H1 (cell line): ENCODE data around the gene BNC2. TPM values are rescaled to one million over a fixed set of nuclear protein-coding genes. Genes with fewer than 3 reads are reported as not detected.

Experiments used
- CTCF ChIA-PET: fragments of 300-600 bp; sonication (Branson Sonifier 250); formaldehyde crosslinking; loops from one replicate; lab custom pipeline; 2021; ENCODE audit not compliant: partially characterized antibody; lab: Charles Lee
- POLR2A ChIA-PET: fragments of 300-600 bp; sonication (Branson Sonifier 250); formaldehyde crosslinking; loops from one replicate; lab custom pipeline; 2021; ENCODE audit warnings: inconsistent platforms; ENCODE audit not compliant: partially characterized antibody; lab: Charles Lee
- DNase-seq, 2 experiments: peaks; one replicate each; pipeline versions ENCODE4 v3.0.0 to v3.0.0-alpha.2; 2010 to 2022; ENCODE audit warnings: low spot score in 2 of 2, low read depth in 1 of 2, mixed read lengths in 1 of 2
- FAIRE-seq: peaks from 2 replicates; lab custom pipeline; 2011; peaks lifted over from hg19 to GRCh38; lab: Jason Lieb, UNC
- H2AFZ ChIP-seq: 2 replicates; pipeline ENCODE4 v1.8.1; 2012; ENCODE audit warnings: low read length, inconsistent platforms
- H2AK5ac ChIP-seq: 2 replicates; pipeline ENCODE4 v1.6.1; 2013; ENCODE audit warnings: low read depth, low read length
- H2BK120ac ChIP-seq: replicated peaks from 2 replicates; pipeline ENCODE3; 2013; ENCODE audit warnings: low read depth, low read length, inconsistent platforms
- H2BK12ac ChIP-seq: 2 replicates; pipeline ENCODE4 v1.6.1; 2013; ENCODE audit warnings: low read depth, low read length
- H2BK15ac ChIP-seq: 2 replicates; pipeline ENCODE4 v1.6.1; 2013; ENCODE audit warnings: low read length
- H2BK20ac ChIP-seq: 2 replicates; pipeline ENCODE4 v1.6.1; 2013; ENCODE audit warnings: low read length
- H2BK5ac ChIP-seq: 2 replicates; pipeline ENCODE4 v1.6.1; 2013; ENCODE audit warnings: low read depth, low read length
- H3K14ac ChIP-seq: 2 replicates; pipeline ENCODE4 v1.6.1; 2013; ENCODE audit warnings: inconsistent platforms; ENCODE audit not compliant: insufficient read length
- H3K18ac ChIP-seq: 2 replicates; pipeline ENCODE4 v1.6.1; 2013; ENCODE audit warnings: low read length; ENCODE audit errors: extremely low read depth
- H3K23ac ChIP-seq: 2 replicates; pipeline ENCODE4 v1.6.1; 2013; ENCODE audit warnings: inconsistent platforms; ENCODE audit not compliant: insufficient read length
- H3K23me2 ChIP-seq: 2 replicates; pipeline ENCODE4 v1.6.1; 2013; ENCODE audit warnings: low read depth, low read length
- H3K27ac ChIP-seq: 2 replicates; pipeline ENCODE4 v1.6.1; 2011; ENCODE audit warnings: low read depth, low read length, inconsistent platforms
- H3K27me3 ChIP-seq, 4 experiments: replicated peaks in 1 of 4; 1 replicate in 1 of 4; 2 replicates in 3 of 4; pipeline versions ENCODE4 v1.6.1 to v1.8.1; 2011 to 2013; ENCODE audit warnings: low read length in 3 of 4, mild to moderate bottlenecking in 3 of 4, inconsistent platforms in 2 of 4, mixed read lengths in 2 of 4, moderate library complexity in 1 of 4; ENCODE audit not compliant: control insufficient read depth in 3 of 4, insufficient read depth in 3 of 4; ENCODE audit errors: extremely low read depth in 1 of 4
- H3K36me3 ChIP-seq, 4 experiments: 2 replicates each; pipeline versions ENCODE4 v1.6.1 to v1.8.1; 2011 to 2013; ENCODE audit warnings: mild to moderate bottlenecking in 4 of 4, low read length in 3 of 4, moderate library complexity in 2 of 4, control low read depth in 1 of 4, inconsistent platforms in 1 of 4; ENCODE audit not compliant: insufficient read depth in 4 of 4, control insufficient read depth in 2 of 4
- H3K4ac ChIP-seq: replicated peaks from 2 replicates; pipeline ENCODE3; 2013; ENCODE audit warnings: low read length, low read depth, mixed read lengths, inconsistent platforms; ENCODE audit not compliant: insufficient read length
- H3K4me1 ChIP-seq, 4 experiments: replicated peaks in 1 of 4; 1 replicate in 1 of 4; 2 replicates in 3 of 4; pipeline versions ENCODE4 v1.6.1 to v1.8.1; 2011 to 2013; ENCODE audit warnings: low read length in 3 of 4, inconsistent platforms in 2 of 4, mixed read lengths in 1 of 4; ENCODE audit not compliant: insufficient read depth in 4 of 4, control insufficient read depth in 3 of 4
- H3K4me2 ChIP-seq, 2 experiments: 2 replicates each; pipeline versions ENCODE4 v1.6.1 to v1.8.1; 2011 to 2013; ENCODE audit warnings: low read depth in 2 of 2, low read length in 2 of 2, control low read depth in 1 of 2, inconsistent platforms in 1 of 2, mild to moderate bottlenecking in 1 of 2; ENCODE audit not compliant: insufficient read depth in 1 of 2
- H3K4me3 ChIP-seq, 4 experiments: fragments of 200-600, 300-600 bp in 1 of 4; sonication (generic), shearing (Covaris generic), sonication (Bioruptor Twin) in 1 of 4; 2 replicates each; pipeline versions ENCODE4 v1.5.1 to v1.8.1; 2011 to 2016; ENCODE audit warnings: low read length in 4 of 4, low read depth in 3 of 4, control low read depth in 2 of 4, inconsistent platforms in 2 of 4, mild to moderate bottlenecking in 2 of 4, mixed read lengths in 1 of 4, moderate library complexity in 1 of 4; ENCODE audit not compliant: insufficient read depth in 2 of 4; ENCODE audit errors: extremely low read depth in 1 of 4
- H3K56ac ChIP-seq: replicated peaks from 2 replicates; pipeline ENCODE3; 2013; ENCODE audit warnings: low read depth, mild to moderate bottlenecking, mixed read lengths, low read length, inconsistent platforms; ENCODE audit not compliant: insufficient read length
- H3K79me1 ChIP-seq: 2 replicates; pipeline ENCODE4 v1.6.1; 2013; ENCODE audit warnings: low read depth, low read length, control low read depth
- H3K79me2 ChIP-seq, 2 experiments: 2 replicates each; pipeline versions ENCODE4 v1.6.1 to v1.8.1; 2012 to 2013; ENCODE audit warnings: low read length in 2 of 2, mild to moderate bottlenecking in 2 of 2, inconsistent platforms in 1 of 2; ENCODE audit not compliant: insufficient read depth in 2 of 2, control insufficient read depth in 1 of 2
- H3K9ac ChIP-seq, 4 experiments: replicated peaks in 1 of 4; 1 replicate in 1 of 4; 2 replicates in 3 of 4; pipeline versions ENCODE4 v1.6.1 to v1.8.1; 2011 to 2013; ENCODE audit warnings: low read depth in 3 of 4, low read length in 3 of 4, control low read depth in 2 of 4, mild to moderate bottlenecking in 2 of 4, moderate library complexity in 2 of 4, inconsistent platforms in 1 of 4; ENCODE audit errors: extremely low read depth in 1 of 4
- H3K9me3 ChIP-seq, 2 experiments: 2 replicates each; pipeline versions ENCODE4 v1.6.1 to v1.8.1; 2012 to 2013; ENCODE audit warnings: mild to moderate bottlenecking in 2 of 2, moderate library complexity in 2 of 2, control low read depth in 1 of 2, inconsistent platforms in 1 of 2, low read depth in 1 of 2, low read length in 1 of 2, mixed read lengths in 1 of 2; ENCODE audit not compliant: insufficient read depth in 2 of 2
- H4K20me1 ChIP-seq, 2 experiments: replicated peaks in 1 of 2; 2 replicates each; pipeline versions ENCODE3 to v1.8.1; 2011 to 2013; ENCODE audit warnings: inconsistent platforms in 2 of 2, low read length in 2 of 2, mild to moderate bottlenecking in 1 of 2; ENCODE audit not compliant: insufficient read depth in 2 of 2, control insufficient read depth in 1 of 2
- H4K5ac ChIP-seq: 2 replicates; pipeline ENCODE4 v1.6.1; 2013; ENCODE audit warnings: low read length, low read depth, mixed read lengths, inconsistent platforms; ENCODE audit not compliant: insufficient read length
- H4K8ac ChIP-seq: 2 replicates; pipeline ENCODE4 v1.8.0; 2013; ENCODE audit warnings: mild to moderate bottlenecking, moderate library complexity, low read length, inconsistent platforms; ENCODE audit not compliant: insufficient read depth; ENCODE audit errors: extremely low read depth
- H4K91ac ChIP-seq: replicated peaks from 2 replicates; pipeline ENCODE3; 2013; ENCODE audit warnings: low read length, mixed read lengths, inconsistent platforms; ENCODE audit not compliant: insufficient read length
- CBX5 ChIP-seq: fragments of 300-800, 300-1000 bp; sonication (generic); IDR thresholded peaks from 2 replicates; pipeline ENCODE4 v1.7.1; 2016; ENCODE audit warnings: antibody characterized with exemption, low read length, low read depth
- CEBPB ChIP-seq: IDR thresholded peaks from 2 replicates; pipeline ENCODE4 v1.6.1; 2012; ENCODE audit warnings: low read depth, low read length
- EZH2 ChIP-seq: fragments of 200-600 bp; sonication (generic); IDR thresholded peaks from 2 replicates; pipeline ENCODE4 v1.7.1; 2012; ENCODE audit warnings: low read depth, mild to moderate bottlenecking, moderate library complexity, low read length, inconsistent platforms; ENCODE audit not compliant: severe bottlenecking
- GABPA ChIP-seq: IDR thresholded peaks from 2 replicates; pipeline ENCODE4 v1.6.1; 2011; ENCODE audit warnings: mild to moderate bottlenecking, low read length, moderate library complexity, borderline replicate concordance; ENCODE audit not compliant: insufficient read depth
- JUND ChIP-seq: IDR thresholded peaks from 2 replicates; pipeline ENCODE4 v1.6.1; 2011; ENCODE audit warnings: mild to moderate bottlenecking, improper control_type of control experiment, low read length
- KDM4A ChIP-seq: IDR thresholded peaks from one replicate; pipeline ENCODE4 v1.7.1; 2012; ENCODE audit warnings: low read depth, mild to moderate bottlenecking, moderate library complexity, low read length, inconsistent platforms; ENCODE audit not compliant: severe bottlenecking
- POLR2AphosphoS5 ChIP-seq: IDR thresholded peaks from 2 replicates; pipeline ENCODE4 v1.6.1; 2011; ENCODE audit warnings: low read depth, low read length
- TAF1 ChIP-seq: IDR thresholded peaks from 2 replicates; pipeline ENCODE4 v1.6.1; 2011; ENCODE audit warnings: mild to moderate bottlenecking, low read depth, low read length
- TEAD4 ChIP-seq: IDR thresholded peaks from 2 replicates; pipeline ENCODE4 v1.6.1; 2012; ENCODE audit warnings: low read depth, low read length, inconsistent platforms, mixed read lengths
- WGBS, 2 experiments: shearing (Covaris generic) in 1 of 2; methylation state at CpG; one replicate each; pipeline versions ENCODE4 v1.1.6 to v1.1.7; 2013 to 2015; ENCODE audit warnings: low lambda C conversion rate in 2 of 2, mixed read lengths in 2 of 2, inconsistent platforms in 1 of 2, low coverage in 1 of 2, missing lambda C conversion rate in 1 of 2; ENCODE audit not compliant: insufficient replicate concordance in 2 of 2, insufficient coverage in 1 of 2, insufficient read length in 1 of 2; ENCODE audit errors: extremely low coverage in 1 of 2, missing lambda C conversion rate in 1 of 2; 5-methylcytosine and 5-hydroxymethylcytosine counted together
- polyA plus RNA-seq, 7 experiments: library from polyadenylated mRNA; depleted of rRNA in 3 of 7; stranded (reverse) in 5 of 7; unstranded in 2 of 7; fragments of >200 nt in 5 of 7; fragments of 200-250 nt in 2 of 7; gene quantifications; 1 replicate in 5 of 7; 2 replicates in 1 of 7; 4 replicates in 1 of 7; pipeline versions ENCODE4 v1.2.1 to v1.2.3, GENCODE V29; 2011 to 2013; ENCODE audit warnings: missing spikeins in 2 of 7, mixed read lengths in 2 of 7
- total RNA-seq: library from RNA; stranded (reverse); fragmentation: NEBNext Ultra II Directional; extraction: Animal tissue kit (Norgen Biotek cat#: 25700); gene quantifications from 2 replicates; pipeline ENCODE4 v1.2.1, GENCODE V29; 2021
- TF ChIP-seq, protein P1 (sequence below), 3 experiments: IDR thresholded peaks; 1 replicate in 2 of 3; 2 replicates in 1 of 3; pipeline versions ENCODE4 v1.5.1 to v1.6.1; 2011; ENCODE audit warnings: low read length in 3 of 3, mild to moderate bottlenecking in 3 of 3, inconsistent platforms in 2 of 3, low read depth in 1 of 3, moderate library complexity in 1 of 3; ENCODE audit not compliant: insufficient read depth in 1 of 3; ENCODE audit errors: control extremely low read depth in 1 of 3
- TF ChIP-seq, protein P2 (sequence below): IDR thresholded peaks from 2 replicates; pipeline ENCODE4 v1.6.1; 2012; ENCODE audit warnings: inconsistent platforms

Gene BNC2
- total and polyA plus RNA-seq, 2 of the 8 experiments (the other 6 are each of a cell fraction or from before 2014, with no cell fraction given), result 16.0 to 26.8 TPM

DNA sequence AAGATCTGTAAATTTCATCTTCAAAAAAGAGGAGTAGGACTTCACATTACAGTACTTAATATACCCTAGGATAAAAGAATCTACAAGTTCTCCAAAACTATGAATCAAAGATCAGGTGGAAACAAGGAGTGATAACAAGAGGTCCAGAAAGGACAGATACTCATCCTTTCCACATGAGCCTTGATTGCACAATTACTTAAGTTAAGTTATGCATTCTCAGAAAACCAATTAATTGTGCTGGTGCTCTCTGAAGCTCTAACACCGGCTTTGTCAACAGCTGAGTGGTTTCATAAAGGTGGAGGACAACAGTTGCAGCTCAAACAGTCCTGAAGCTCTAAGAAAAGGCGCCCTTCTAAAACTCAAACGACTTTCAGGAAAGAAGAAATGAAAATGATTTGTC lies 251.9 kb downstream of the BNC2 start:
- peaks cover 3 to 8% of the 10 kb centered on the region in 2 experiments; a peak in 1 of 4 replicates for H3K79me2 ChIP-seq
- H3K9me3 ChIP-seq, result no peaks in the 10 kb centered on the region
- no peak overlapping the region for H4K8ac ChIP-seq
- H2BK5ac ChIP-seq, result no peak overlapping the region
- CTCF ChIA-PET, result interaction anchor here (0.8 to 1.7 kb wide), 3 partner anchors 10 to 475 kb away, joined by 3 to 6 read pairs (median 4); no protein-coding TSS in a partner anchor
- no peak overlapping the region for H2AFZ ChIP-seq
- no peak overlapping the region for H3K14ac ChIP-seq
- H3K4me1 ChIP-seq, result peaks cover 0 to 9% (median 8%) of the 10 kb centered on the region in 4 experiments; a peak in 4 of 7 replicates
- WGBS, 2 experiments, result 85% methylated on average over 3 of the region's 3 CpGs; no CpG with 5 or more reads in 1 of the 2 experiments
- no peaks in the 10 kb centered on the region for H3K27me3 ChIP-seq
- no peak overlapping the region for H3K9ac ChIP-seq
- no peak overlapping the region for H2BK15ac ChIP-seq
- no peak overlapping the region for H3K4ac ChIP-seq
- no peak for DNase-seq
- no peak overlapping the region for H4K5ac ChIP-seq
- no peak overlapping the region for H4K91ac ChIP-seq
- no peaks in the 10 kb centered on the region for H4K20me1 ChIP-seq
- no peak overlapping the region for H2BK12ac ChIP-seq
- H3K18ac ChIP-seq, result no peak overlapping the region
- no peaks in the 10 kb centered on the region for H3K23me2 ChIP-seq
- H3K4me3 ChIP-seq, result no peak overlapping the region
- no peak overlapping the region for H2AK5ac ChIP-seq
- no peak overlapping the region for H2BK20ac ChIP-seq
- no peaks in the 10 kb centered on the region; the same call in 1 of the 2 replicates for H3K79me1 ChIP-seq
- H3K23ac ChIP-seq, result no peak overlapping the region
- no peak for FAIRE-seq
- POLR2A ChIA-PET, result interaction anchor here (0.6 kb wide), 2 partner anchors 141 to 262 kb away, joined by 3 to 5 read pairs; no protein-coding TSS in a partner anchor
- no peak overlapping the region for H2BK120ac ChIP-seq
- no peak overlapping the region for H3K4me2 ChIP-seq
- H3K56ac ChIP-seq, result no peak overlapping the region
- no peaks in the 10 kb centered on the region for H3K36me3 ChIP-seq
- H3K27ac ChIP-seq, result no peak overlapping the region
- no peak for TF ChIP-seq TAF1
- no peak for TF ChIP-seq CEBPB
- no peak for TF ChIP-seq JUND
- TF ChIP-seq GABPA, result no peak
- TF ChIP-seq KDM4A, result no peak
- TF ChIP-seq EZH2, result no peak
- no peak for TF ChIP-seq CBX5
- no peak for TF ChIP-seq TEAD4
- TF ChIP-seq POLR2AphosphoS5, result no peak
- TF ChIP-seq, protein P1, sequence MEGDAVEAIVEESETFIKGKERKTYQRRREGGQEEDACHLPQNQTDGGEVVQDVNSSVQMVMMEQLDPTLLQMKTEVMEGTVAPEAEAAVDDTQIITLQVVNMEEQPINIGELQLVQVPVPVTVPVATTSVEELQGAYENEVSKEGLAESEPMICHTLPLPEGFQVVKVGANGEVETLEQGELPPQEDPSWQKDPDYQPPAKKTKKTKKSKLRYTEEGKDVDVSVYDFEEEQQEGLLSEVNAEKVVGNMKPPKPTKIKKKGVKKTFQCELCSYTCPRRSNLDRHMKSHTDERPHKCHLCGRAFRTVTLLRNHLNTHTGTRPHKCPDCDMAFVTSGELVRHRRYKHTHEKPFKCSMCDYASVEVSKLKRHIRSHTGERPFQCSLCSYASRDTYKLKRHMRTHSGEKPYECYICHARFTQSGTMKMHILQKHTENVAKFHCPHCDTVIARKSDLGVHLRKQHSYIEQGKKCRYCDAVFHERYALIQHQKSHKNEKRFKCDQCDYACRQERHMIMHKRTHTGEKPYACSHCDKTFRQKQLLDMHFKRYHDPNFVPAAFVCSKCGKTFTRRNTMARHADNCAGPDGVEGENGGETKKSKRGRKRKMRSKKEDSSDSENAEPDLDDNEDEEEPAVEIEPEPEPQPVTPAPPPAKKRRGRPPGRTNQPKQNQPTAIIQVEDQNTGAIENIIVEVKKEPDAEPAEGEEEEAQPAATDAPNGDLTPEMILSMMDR (IDR thresholded peaks at IDR 0.05; ENCODE audit: control extremely low read depth in 1 of 3, insufficient read depth in 1 of 3, low read depth in 1 of 3, low read length in 3 of 3), result no peak
- TF ChIP-seq, protein P2, sequence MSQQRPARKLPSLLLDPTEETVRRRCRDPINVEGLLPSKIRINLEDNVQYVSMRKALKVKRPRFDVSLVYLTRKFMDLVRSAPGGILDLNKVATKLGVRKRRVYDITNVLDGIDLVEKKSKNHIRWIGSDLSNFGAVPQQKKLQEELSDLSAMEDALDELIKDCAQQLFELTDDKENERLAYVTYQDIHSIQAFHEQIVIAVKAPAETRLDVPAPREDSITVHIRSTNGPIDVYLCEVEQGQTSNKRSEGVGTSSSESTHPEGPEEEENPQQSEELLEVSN, result no peak
